GM20431 (cell line): ENCODE data around the gene SMOC2.
"Not testable (repeated sequence)": the region's sequence is repeated elsewhere in the genome, so short reads cannot be mapped to it uniquely, and the experiment has no call there.

Experiments used
- in situ Hi-C: fragments of 300-500 bp; cut with MseI, MboI; formaldehyde crosslinking; loops from one replicate; pipeline ENCODE4 v1.15.0; 2020; ENCODE audit warnings: low sequenced_read_pairs; ENCODE audit not compliant: unreplicated experiment

The SMOC2 gene

GRCh38 chr6:168690271-168690670, 249.3 kb downstream of the SMOC2 start:
- in situ Hi-C loops = no loop called here

GRCh38 chr6:168691774-168692173, 250.8 kb downstream of the SMOC2 start:
- in situ Hi-C loops = no loop called here

DNA sequence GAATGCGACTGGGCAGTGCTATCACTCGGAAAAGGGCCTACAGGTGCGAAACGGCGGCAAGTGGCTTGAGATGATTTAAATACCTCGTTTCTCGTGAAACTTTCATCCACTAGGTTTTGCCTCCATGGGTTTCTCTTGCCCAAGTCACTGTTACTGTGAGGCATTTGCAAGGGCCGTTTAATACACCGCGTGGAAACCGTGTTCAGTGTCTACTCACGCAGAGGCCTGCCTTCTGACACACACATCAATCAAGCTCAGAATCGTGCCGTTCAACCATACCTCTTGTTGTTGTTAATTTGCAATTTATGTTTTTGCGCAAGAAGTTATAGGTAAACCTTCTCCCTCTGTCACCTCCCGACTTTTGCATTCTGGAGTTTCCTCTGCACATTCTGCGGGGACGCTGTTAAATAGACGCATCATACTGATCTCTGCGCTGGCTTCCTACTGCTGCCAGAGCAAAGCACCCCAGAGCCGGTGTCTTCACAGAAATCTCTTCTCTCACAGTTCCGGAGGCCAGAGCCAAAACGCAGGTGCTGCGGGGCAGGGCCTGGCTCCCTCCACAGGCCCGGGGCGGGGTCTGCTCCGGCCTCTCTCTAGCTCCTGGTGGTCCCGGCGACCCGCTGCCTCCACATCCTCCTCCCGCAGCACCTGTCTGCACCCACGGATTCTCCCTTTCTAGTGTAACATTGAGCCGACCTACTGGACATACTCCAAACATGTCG, 251.4 kb downstream of the SMOC2 start:
- in situ Hi-C loops = no loop called here

- in situ Hi-C loops = not testable (repeated sequence)
Observed at GRCh38 chr6:168692915-168693257, 251.9 kb downstream of the SMOC2 start.

DNA sequence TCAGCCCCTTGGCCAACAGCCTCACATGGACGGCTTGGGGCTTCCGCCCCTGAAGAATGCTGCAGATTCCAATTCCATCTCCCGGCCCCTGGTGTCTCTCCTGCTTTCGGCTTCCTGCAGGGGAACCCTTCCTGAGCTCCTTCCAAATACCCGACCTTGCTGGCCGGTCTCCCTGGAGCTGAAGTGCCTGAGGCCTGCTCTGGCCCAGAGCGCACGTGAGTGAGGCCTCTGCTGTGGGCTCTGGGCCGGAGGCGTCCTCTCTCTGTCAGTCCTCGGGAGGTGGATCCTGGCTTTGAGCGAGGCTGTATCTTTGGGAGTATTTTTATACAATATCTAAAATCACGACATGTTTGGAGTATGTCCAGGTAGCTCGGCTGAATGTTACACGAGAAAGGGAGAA, 253.8 kb downstream of the SMOC2 start:
- in situ Hi-C loops = not testable (repeated sequence)

- in situ Hi-C loops = no loop called here
Observed at GRCh38 chr6:168695701-168696100, 254.7 kb downstream of the SMOC2 start.

DNA sequence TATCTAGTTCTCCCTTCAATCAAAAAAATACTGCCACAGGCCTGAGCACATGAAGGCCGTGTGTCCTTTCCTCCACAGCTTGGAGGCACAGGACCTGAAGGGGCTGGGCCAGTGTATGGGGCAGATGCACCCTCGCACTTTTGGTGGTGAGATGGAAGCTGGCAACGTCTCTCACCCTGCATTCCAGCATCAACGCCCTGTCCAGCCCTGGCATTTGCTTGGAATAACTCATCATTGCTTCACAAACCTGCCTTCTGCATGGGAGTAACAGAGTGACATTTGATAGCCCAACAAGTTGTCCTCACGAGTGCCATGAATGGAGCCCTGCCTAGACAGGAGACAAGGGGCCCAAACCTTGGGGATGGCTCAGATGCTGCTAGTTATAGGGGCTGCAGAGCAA, 257.9 kb downstream of the SMOC2 start:
- in situ Hi-C loops = no loop called here

GRCh38 chr6:168699631-168700295, 258.8 kb downstream of the SMOC2 start:
- in situ Hi-C loops = no loop called here

DNA sequence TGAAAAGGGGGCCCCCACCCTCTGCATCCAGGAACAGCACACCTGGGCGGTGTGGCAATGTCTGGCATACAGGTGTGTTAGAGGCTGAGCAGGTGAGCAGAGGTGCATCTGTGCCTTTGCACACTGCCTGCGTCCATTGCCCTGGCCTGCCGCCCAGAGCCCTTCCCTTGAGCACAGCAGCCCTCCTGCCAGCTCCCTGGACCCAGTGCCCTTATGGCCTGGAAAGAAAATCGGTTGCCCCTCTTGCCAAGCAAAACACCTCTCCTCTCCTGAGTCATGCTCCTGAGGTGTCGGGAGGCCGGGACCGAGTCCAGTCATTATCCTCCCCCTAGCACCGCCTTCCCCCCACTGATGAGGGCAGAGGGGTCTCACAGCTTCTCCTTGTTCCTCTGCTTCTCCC, 259.9 kb downstream of the SMOC2 start:
- in situ Hi-C loops = no loop called here

GRCh38 chr6:168703990-168704389, 263.0 kb downstream of the SMOC2 start:
- in situ Hi-C loops = no loop called here

DNA sequence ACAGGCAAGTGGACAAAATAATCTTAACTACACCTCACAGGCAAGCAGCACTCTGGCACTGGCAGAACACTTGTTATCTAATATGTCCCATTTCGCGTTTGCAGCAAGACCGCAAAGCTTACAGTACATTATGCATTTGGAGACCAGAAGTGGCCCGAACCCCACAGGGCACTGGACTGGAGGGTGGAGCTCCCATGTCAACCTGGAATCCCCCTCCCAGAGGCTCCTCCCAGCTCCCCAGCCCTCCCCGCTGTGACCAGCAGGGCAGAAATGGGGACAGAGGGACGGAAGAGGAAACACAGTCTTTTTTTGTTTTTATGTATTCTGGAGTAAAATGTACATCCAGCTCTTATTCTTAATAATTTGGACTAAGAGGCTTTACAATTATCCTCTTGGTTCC, 263.7 kb downstream of the SMOC2 start:
- in situ Hi-C loops = no loop called here

DNA sequence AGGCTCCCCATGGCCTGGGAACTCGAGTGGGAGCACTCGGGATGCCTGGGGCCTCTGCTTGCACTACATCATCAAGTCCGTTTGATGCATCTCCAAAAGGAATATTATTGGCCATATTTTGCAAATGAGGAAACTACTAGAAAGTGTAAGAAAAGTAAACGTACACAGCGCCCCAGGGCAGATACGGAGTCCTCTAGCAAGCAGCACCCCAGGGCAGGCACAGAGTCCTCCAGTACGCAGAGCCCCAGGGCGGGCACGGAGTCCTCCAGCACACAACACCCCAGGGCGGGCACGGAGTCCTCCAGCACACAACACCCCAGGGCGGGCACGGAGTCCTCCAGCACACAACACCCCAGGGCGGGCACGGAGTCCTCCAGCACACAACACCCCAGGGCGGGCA, 264.3 kb downstream of the SMOC2 start:
- in situ Hi-C loops = not testable (repeated sequence)

DNA sequence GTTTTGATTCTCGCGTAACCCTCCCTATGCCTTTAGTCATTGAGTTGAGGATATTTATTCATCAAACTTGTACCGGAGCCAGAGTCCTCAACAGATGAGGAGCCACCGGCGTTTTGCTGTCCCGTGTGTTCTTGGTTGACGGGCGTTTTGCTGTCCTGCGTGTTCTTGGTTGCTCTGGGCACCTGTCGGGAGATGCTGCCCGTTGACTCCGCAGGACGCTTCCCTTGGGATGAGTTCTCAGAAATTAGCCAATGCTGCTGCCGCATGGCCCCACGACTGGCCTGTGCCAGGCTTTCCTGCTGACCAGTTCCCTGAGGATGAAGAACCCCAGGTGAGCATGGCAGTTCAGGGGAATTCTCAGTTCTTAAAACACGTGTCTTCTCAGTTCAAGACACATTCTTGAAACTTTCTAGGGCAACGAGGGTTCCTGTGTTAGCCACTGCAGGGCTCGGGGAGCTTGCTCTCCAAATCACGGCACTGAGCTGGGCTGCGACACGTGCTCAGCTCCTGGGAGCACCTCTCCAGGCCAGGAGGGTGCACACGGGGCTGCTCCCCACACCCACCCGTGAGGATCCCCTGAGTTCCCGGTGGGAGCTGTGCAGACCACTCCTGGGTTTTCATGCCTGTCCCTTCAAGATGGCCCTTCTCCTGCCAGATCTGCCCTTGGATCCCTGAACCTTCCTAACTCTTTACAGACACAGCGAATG, 265.6 kb downstream of the SMOC2 start:
- in situ Hi-C loops = no loop called here

DNA sequence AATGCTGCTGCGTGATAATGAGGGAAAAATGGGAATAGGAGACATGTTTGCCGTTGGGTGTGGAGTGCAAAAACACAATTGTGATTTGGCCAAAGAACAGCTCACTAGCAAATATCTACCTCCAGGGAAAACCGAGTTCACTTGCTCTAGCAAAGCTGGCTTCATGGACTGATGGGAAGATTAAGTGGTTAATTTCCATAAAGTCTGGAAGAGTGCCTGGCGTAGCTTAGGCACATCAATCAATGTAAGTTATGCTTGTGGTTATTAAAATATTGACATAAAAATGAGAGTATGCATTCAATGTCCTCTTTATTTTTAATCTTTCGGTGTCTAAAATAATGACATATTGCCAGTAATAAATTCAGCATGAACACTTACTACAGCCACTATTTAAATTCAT, 267.5 kb downstream of the SMOC2 start:
- in situ Hi-C loops = no loop called here

- in situ Hi-C loops = no loop called here
Observed at GRCh38 chr6:168708984-168709383, 268.0 kb downstream of the SMOC2 start.

DNA sequence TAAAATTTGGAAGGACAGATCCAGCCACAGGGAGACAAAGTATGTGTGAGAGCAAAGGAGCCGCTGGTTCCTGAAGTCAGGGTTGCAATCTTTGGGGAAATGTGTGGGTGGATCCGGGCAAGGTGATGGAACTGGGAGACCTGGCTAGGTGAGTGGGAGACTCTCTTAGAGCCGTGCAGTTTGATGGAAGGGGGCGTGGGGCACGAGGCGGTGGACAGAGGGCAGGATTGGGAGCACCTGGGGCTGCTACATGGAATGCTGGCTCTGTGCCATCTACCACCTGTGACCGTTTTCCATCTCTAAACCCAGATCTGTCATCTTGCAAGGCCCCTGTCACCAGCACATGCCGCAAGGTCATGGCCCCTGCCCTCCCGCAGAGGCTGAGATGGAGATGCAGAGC, 268.4 kb downstream of the SMOC2 start:
- in situ Hi-C loops = no loop called here

DNA sequence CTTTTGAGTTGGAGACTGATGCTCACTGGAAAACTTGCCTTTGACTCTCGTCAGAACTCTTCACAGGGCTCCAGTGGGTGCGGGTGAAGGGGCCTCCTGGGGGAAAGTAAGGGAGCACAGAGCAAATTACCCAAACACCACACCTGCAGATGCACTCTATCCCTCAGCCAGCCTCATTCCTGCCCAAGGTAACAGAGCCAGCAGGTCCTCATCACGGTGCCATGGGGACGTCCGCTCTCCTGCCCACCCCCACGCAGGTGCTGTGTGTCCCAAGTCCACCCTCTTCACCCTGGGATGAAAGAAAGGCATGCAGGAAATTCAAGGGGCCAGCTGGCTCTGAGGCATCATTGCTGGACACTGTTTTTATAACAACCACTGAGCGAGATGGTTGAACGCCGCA, 269.0 kb downstream of the SMOC2 start:
- in situ Hi-C loops = no loop called here

DNA sequence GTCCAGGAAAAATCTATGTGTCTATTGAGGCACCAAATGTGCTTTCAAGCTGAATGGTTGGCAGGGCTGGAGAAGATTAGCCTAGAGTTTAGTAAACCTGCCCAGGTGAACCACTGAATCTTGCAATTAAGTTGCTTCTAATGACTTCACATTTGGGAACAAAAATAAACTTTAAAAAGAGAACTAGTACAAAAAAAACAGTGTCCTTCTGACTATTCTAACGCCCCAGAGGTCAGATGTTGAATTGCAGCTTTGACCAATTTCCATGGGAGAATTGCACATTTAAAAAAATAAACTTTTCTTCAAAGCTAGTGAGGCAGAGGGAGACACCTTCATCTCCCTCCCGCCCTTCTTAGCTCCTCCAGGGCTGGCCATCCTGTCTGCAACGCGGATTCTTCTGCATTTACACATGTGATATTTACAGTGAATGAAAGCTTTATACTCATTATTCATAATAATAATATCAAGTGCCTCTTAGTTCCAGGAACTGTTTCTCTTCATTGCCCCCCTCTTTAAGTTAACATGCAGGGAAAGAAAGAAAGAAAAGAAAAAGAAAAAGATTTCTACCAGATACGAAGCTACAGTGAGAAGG, 270.2 kb downstream of the SMOC2 start:
- in situ Hi-C loops = no loop called here

GRCh38 chr6:168711666-168712300, 270.8 kb downstream of the SMOC2 start:
- in situ Hi-C loops = no loop called here

DNA sequence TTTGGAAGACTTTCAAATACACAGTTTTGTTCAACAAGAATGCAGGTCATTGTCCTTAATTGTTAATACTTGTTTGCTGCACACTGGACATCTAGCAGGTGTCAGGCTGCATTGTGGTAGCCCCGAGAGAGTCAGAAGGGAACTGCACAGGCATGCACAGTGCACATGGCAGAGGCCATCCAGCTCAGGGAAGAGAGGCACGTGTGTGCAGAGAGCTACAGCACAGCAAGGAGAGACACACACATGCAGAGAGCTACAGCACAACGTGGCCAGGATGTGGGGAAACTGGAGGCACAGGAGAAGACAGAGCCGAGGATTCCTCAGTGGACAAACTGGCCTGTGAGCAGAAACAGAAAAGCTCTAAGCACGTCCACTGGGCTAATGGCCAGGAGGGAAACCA, 272.0 kb downstream of the SMOC2 start:
- in situ Hi-C loops = no loop called here

GRCh38 chr6:168713839-168714238, 272.9 kb downstream of the SMOC2 start:
- in situ Hi-C loops = no loop called here
